Measurements from ENCODE around the gene UBE2E1.

The UBE2E1 gene

DNA sequence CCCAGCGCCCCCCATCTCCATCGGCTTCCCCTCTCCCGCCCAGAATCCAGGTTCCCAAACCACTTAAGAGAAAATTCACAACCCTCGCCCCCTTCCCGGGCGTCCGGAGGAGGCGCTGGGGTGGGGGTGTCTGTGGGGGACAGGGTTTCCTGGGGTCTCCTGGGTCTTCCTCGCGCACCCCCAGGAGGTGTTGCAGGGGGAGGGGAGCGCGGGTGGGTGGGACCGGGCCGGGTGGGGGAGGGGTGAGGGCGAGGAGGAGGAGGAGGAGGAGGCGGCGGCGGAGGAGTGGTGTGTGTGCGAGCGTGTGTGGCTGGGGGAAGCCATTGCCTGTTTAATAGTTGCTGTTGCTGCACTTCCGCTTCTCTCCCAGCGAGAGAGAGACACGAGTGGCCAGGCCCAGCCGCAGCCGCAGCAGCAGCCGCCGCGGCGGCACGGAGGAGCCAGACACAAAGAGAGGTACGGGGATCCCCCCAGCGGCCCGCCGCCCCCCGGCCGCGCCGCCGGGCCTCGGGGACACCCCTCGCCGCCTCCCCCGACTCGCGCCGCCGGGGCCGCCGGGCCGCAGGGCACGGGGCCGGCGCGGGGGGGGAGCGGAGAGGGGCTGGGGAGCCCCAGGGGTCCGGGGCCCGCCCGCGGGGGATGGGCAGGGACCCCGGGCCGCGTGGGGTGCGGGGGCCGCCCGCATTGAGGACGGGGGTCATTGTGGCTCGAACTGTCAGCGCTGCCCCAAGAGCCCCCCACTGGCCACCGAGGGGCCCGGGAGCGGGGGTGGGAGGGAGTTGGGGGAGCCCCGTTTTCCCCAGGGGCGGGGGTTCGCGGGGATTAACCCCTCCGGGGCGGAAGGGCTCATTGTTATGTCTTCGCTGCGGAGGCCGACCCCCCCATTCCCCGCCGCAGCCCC, at the start of gene UBE2E1:
TSS of gene UBE2E1 (plus strand) at position 323 of the 901 bp plus-strand sequence. CDS start 1,315 bp downstream, outside the sequence.
- DNase-seq: peak; percentile 84

DNA sequence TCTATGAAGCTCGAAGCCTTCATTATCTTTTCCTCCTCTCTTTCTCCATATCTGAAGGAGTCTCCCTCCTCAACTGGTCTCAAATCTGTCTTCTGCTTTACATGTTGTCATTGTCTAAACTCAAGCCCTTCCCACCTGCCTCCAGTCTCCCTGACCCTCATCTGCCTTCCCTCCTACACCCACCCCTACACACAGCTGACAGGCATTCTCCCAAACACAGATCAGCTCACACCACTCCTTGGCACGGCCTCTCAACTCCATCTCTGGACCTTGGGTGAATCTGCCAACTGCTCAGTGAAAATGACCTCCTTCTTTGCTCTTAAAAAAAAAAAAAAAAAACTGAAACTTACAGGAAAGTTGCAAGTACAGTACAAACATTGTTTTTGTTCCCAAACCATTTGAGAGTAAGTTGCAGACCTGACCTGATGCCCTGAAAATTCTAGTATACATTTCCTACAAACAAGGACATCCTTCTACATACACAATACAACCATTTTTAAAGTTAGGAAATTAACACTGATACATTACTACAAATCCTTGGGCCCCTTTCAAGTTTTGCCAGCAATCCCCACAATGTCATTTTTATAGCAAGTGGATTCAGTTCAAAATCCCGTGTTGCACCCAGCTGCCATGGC, 49.4 kb upstream of the UBE2E1 start:
- no peak for DNase-seq

GRCh38 chr3:23758253-23758838, 47.4 kb upstream of the UBE2E1 start:
- no peak for DNase-seq

GRCh38 chr3:23760325-23760724, 45.4 kb upstream of the UBE2E1 start:
- no peak for DNase-seq

DNA sequence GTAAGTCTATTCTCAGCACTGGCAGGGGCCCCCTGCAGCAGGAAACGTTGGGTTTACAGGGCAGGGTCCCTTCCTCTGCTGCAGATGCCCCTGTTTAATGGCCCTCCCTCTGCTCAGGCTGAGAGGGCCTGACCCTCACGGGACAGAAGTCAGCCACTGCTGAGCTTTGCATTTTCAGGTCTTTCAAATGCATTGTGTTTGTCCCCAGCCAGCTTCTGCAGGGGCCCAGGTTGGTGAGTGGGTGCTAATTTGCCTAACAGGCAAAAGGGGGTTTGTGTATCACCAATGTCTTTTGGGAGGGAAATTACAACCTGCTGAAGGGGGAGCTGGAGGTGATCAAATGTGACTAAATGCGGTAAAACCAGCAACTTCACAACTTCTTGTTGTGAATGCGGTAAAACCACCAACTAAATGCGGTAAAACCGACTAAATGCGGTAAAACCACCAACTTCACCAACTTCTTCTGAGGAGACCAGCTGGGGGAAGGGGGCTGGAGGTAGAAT, 44.8 kb upstream of the UBE2E1 start:
- no peak for DNase-seq

GRCh38 chr3:23761440-23761896, 44.3 kb upstream of the UBE2E1 start:
- peak; percentile 35 for DNase-seq

- DNase-seq: no peak
These were observed 43.5 kb upstream of the UBE2E1 start for GRCh38 chr3:23762214-23762613.

DNA sequence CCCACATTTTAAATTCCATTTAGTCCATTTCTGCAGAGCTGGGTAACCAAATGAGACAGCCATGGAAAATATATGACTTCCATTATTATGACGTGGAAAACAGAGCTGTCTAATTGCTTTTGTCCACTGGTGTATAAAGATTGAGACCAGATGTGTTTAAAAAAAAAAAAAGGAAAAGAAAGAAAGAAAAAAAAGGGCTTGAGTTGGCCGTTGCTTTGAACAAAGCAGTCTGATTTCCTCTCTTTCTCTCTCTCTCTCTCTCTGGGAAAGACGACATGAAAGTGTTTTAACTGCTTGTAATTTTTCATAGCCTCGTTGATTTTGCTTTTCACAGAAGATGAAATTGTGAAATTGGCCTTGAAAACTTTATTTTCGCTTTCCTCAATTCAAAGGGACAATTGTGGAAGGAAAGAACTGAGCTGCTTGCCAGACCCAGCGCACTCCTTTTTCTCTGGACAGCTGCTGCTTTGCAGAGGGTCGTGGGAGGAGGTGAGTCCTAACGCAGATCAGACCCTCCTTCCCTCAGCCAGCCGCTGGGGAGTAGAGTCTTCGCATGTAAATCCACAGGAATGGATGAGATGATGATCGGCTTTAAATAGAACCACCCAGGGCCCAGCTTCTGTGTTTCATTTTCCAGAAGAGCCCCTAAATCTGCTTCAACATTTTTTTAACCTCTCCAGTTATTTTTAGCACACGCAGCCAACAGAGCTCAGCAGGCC, 42.8 kb upstream of the UBE2E1 start:
- peak; percentile 35 for DNase-seq

GRCh38 chr3:23764407-23764806, 41.3 kb upstream of the UBE2E1 start:
- no peak for DNase-seq

GRCh38 chr3:23767546-23767945, 38.2 kb upstream of the UBE2E1 start:
- no peak for DNase-seq

GRCh38 chr3:23775254-23775909, 30.4 kb upstream of the UBE2E1 start:
- DNase-seq: no peak

DNA sequence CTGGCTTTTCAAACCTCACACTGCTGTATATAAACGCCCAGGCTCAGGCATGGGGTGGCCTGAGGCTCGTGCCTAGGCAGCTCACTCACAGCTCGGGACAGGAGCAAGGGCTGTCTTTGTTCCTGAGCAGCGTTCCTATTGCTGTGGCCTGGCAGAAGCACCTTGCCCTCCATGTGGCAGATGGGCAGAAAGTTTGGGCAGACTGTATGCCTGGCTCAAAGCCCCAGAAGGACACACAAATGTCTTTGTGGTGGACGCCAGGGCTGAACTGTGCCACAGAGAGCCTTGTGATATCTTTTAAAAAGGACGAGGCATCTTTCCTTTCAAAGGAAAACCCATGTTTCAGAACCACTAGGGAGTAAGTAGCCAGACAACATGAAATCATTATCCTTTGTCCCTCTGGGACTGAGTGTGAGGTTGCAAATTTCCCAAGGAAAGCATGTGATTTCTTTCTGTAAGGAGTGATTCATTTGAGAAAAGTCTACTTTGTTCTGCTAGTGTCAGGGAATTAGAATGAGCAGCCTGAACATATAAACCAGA, 29.3 kb upstream of the UBE2E1 start:
- DNase-seq: peak; percentile 49

DNA sequence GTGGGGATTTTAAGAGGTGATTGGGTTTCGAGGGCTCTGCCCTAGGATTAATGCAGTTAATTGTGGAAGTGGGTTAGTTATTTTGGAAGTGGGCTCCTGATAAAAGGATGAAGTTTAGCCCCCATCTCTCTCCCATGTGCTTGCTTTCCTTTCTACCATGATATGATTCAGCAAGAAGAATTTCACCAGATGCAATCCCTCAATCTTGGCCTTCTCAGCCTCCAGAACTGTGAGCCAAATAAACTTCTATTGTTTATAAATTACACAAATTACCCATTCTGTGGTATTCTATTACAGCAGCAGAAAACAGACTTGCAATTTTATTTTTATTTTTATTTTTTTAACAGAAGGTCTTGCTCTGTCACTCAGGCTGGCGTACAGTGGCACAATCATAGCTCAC, 27.3 kb upstream of the UBE2E1 start:
- DNase-seq: no peak

DNA sequence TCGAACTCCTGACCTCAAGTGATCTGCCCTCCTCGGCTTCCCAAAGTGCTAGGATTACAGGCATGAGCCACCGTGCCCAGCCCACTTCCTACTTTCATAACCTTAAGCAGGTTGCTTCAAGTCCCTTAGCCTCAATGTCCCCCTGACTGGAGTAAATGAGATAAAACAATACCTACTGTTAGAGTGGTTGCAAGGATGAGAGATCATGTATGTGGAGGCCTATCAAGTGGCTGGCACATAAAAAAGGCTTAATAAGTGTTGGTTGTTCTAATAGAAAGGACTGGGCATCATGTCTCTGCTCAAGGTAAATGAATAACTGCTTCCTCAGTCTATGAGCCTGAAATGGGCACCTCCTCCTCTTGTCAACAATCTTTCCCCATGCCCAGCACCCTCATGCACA, 25.9 kb upstream of the UBE2E1 start:
- DNase-seq: no peak

DNA sequence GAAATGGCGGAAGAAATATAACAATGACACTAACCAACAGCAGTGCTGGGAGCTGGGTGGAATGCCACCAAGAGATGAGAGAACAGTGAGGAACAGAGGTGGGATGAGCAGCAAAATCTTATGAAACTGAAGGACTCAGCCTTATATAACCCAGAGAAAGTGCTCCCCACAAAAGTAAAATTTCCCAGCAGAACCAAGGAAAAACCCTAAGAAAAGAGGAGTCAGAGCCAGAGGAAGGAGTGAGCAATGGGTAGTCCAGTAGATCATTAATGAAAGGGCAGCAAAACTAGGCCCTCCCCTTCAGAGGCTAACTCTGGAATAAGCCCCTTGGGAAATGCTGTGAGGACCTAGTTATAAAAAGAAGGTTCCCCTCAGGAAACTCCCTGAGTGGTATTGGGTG, 24.7 kb upstream of the UBE2E1 start:
- peak; percentile 56 for DNase-seq

DNA sequence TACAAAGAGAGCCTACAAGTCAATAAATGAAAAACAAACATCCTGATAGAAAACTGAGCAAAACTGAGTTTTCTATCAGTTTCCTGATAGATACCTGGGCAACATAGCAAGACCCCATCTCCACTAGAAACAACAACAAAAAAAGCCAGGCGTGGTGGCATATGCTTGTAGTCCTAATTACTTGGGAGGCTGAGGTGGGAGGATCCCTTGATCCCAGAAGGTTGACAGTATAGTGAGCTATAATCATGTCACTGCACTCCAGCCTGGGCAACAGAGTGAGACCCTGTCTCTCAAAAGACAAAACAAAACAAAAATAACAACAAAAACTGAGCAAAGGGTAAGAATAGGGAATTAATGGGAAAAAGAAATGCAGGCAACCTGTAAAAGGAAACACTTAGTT, 23.9 kb upstream of the UBE2E1 start:
- DNase-seq: no peak

DNA sequence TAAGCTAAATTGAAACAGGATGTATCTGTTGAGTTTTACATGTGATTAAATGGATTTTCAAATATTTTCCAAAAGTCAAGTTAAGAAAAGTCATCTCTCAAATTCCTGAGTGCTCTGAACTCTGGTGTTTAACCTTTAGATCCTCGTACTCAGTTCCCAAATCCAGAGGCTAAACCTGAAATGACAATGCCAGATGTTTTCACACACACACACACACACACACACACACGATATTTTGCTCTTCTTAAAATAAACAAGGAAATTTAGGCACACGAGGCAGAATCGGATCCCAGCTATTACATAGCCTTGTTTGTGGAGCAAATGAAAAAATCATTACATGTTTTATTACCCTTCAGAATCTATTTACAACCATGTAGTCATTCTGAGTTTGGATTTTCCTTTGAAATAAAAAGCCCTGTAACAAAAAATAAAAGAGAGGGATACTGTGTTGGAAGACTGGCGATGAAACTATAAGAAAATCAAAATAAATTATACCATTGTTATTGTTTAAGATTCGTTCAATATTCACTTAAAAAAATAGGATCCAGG, 20.6 kb upstream of the UBE2E1 start:
- no peak for DNase-seq

GRCh38 chr3:23785882-23786281, 19.9 kb upstream of the UBE2E1 start:
- DNase-seq: no peak

- DNase-seq: no peak
These were observed 14.1 kb upstream of the UBE2E1 start for GRCh38 chr3:23791678-23792077.

GRCh38 chr3:23793528-23794134, 12.1 kb upstream of the UBE2E1 start:
- no peak for DNase-seq

GRCh38 chr3:23795096-23795495, 10.7 kb upstream of the UBE2E1 start:
- DNase-seq: peak; percentile 25
